Mononuclear cell (primary cell): Measurements from ENCODE around the gene XYLT1. TPM values are rescaled to one million over a fixed set of nuclear protein-coding genes. Genes with fewer than 3 reads are reported as not detected.

Experiments
- H3K27me3 ChIP-seq: 2 replicates; pipeline ENCODE4 v1.6.0; 2011; ENCODE audit warnings: low read length, control low read depth; ENCODE audit not compliant: insufficient read depth
- H3K4me1 ChIP-seq: 2 replicates; pipeline ENCODE4 v1.5.1; 2011; ENCODE audit warnings: mild to moderate bottlenecking, low read length, control low read depth; ENCODE audit not compliant: insufficient read depth
- H3K4me3 ChIP-seq: 2 replicates; pipeline ENCODE4 v1.5.1; 2011; ENCODE audit warnings: mild to moderate bottlenecking, low read length, moderate library complexity
- H3K9me3 ChIP-seq: 2 replicates; pipeline ENCODE4 v1.5.1; 2011; ENCODE audit warnings: low read depth, mild to moderate bottlenecking, control low read depth, low read length
- total RNA-seq: library from RNA; depleted of rRNA; stranded (reverse); fragments of >200 nt; gene quantifications from one replicate; pipeline ENCODE4 v1.2.3, GENCODE V29; 2012

XYLT1 gene
- total RNA-seq, 1 donor, result 19.4 TPM

GRCh38 chr16:17281052-17281451 lies 189.7 kb downstream of the XYLT1 start:
- H3K27me3 ChIP-seq, result no peaks in the 10 kb centered on the region
- peaks cover 27% of the 10 kb centered on the region for H3K4me1 ChIP-seq
- no peaks in the 10 kb centered on the region for H3K9me3 ChIP-seq
- no peak overlapping the region for H3K4me3 ChIP-seq

GRCh38 chr16:17278988-17279387 lies 191.8 kb downstream of the XYLT1 start:
- Histone ChIP-seq H3K4me1 (peaks cover 42% of the 10 kb centered on the region), H3K9me3 (no peaks in the 10 kb centered on the region), H3K4me3 (no peak overlapping the region), H3K27me3 (no peaks in the 10 kb centered on the region)

- Histone ChIP-seq H3K4me1 (peaks cover 49% of the 10 kb centered on the region), H3K4me3 (no peak overlapping the region), H3K9me3 (no peaks in the 10 kb centered on the region), H3K27me3 (no peaks in the 10 kb centered on the region)
Observed at GRCh38 chr16:17277981-17278381, 192.8 kb downstream of the XYLT1 start.

- Histone ChIP-seq H3K4me3 (no peak overlapping the region), H3K4me1 (peaks cover 47% of the 10 kb centered on the region), H3K27me3 (no peaks in the 10 kb centered on the region), H3K9me3 (no peaks in the 10 kb centered on the region)
Observed at GRCh38 chr16:17276610-17277009, 194.2 kb downstream of the XYLT1 start.

GRCh38 chr16:17276010-17276530 lies 194.7 kb downstream of the XYLT1 start:
- Histone ChIP-seq H3K4me3 (no peak overlapping the region), H3K9me3 (no peaks in the 10 kb centered on the region), H3K27me3 (no peaks in the 10 kb centered on the region), H3K4me1 (peaks cover 47% of the 10 kb centered on the region)

- Histone ChIP-seq H3K27me3 (no peaks in the 10 kb centered on the region), H3K4me3 (no peak overlapping the region), H3K9me3 (no peaks in the 10 kb centered on the region), H3K4me1 (peaks cover 52% of the 10 kb centered on the region)
Observed at GRCh38 chr16:17275076-17276009, 195.4 kb downstream of the XYLT1 start.

GRCh38 chr16:17273142-17273561 lies 197.6 kb downstream of the XYLT1 start:
- H3K4me1 ChIP-seq, result peaks cover 54% of the 10 kb centered on the region
- no peaks in the 10 kb centered on the region for H3K9me3 ChIP-seq

GRCh38 chr16:17272716-17273115 lies 198.0 kb downstream of the XYLT1 start:
- Histone ChIP-seq H3K27me3 (no peaks in the 10 kb centered on the region), H3K4me1 (peaks cover 50% of the 10 kb centered on the region), H3K9me3 (no peaks in the 10 kb centered on the region), H3K4me3 (no peak overlapping the region)

More at GRCh38 chr16:17273142-17273561, 197.6 kb downstream of the XYLT1 start:
- Histone ChIP-seq H3K4me3 (no peak overlapping the region), H3K27me3 (no peaks in the 10 kb centered on the region)

GRCh38 chr16:17271687-17272086 lies 199.1 kb downstream of the XYLT1 start:
- Histone ChIP-seq H3K4me3 (no peak overlapping the region), H3K27me3 (no peaks in the 10 kb centered on the region), H3K4me1 (peaks cover 50% of the 10 kb centered on the region), H3K9me3 (no peaks in the 10 kb centered on the region)

GRCh38 chr16:17270683-17271109 lies 200.1 kb downstream of the XYLT1 start:
- no peaks in the 10 kb centered on the region for H3K27me3 ChIP-seq
- peaks cover 49% of the 10 kb centered on the region for H3K4me1 ChIP-seq
- H3K9me3 ChIP-seq, result no peaks in the 10 kb centered on the region
- H3K4me3 ChIP-seq, result no peak overlapping the region

- no peaks in the 10 kb centered on the region for H3K9me3 ChIP-seq
- peaks cover 43% of the 10 kb centered on the region for H3K4me1 ChIP-seq
- no peak overlapping the region for H3K4me3 ChIP-seq
- H3K27me3 ChIP-seq, result no peaks in the 10 kb centered on the region
Observed at GRCh38 chr16:17270111-17270510, 200.6 kb downstream of the XYLT1 start.

GRCh38 chr16:17269439-17269838 lies 201.3 kb downstream of the XYLT1 start:
- no peaks in the 10 kb centered on the region for H3K9me3 ChIP-seq
- H3K4me3 ChIP-seq, result no peak overlapping the region
- no peaks in the 10 kb centered on the region for H3K27me3 ChIP-seq

GRCh38 chr16:17266608-17267313 lies 204.0 kb downstream of the XYLT1 start:
- no peak overlapping the region for H3K4me3 ChIP-seq
- H3K9me3 ChIP-seq, result no peaks in the 10 kb centered on the region
- no peaks in the 10 kb centered on the region for H3K27me3 ChIP-seq
- H3K4me1 ChIP-seq, result peaks cover 24% of the 10 kb centered on the region

More at GRCh38 chr16:17269439-17269838, 201.3 kb downstream of the XYLT1 start:
- peaks cover 36% of the 10 kb centered on the region for H3K4me1 ChIP-seq

GRCh38 chr16:17265154-17265553 lies 205.6 kb downstream of the XYLT1 start:
- H3K27me3 ChIP-seq, result no peaks in the 10 kb centered on the region
- H3K4me1 ChIP-seq, result peaks cover 24% of the 10 kb centered on the region
- H3K9me3 ChIP-seq, result no peaks in the 10 kb centered on the region
- H3K4me3 ChIP-seq, result no peak overlapping the region

- Histone ChIP-seq H3K27me3 (no peaks in the 10 kb centered on the region), H3K4me1 (peaks cover 36% of the 10 kb centered on the region), H3K9me3 (no peaks in the 10 kb centered on the region), H3K4me3 (no peak overlapping the region)
Observed at GRCh38 chr16:17261197-17261858, 209.4 kb downstream of the XYLT1 start.
